G401.6 (cell line): ENCODE data around the gene CD300A.

Source experiments
- FAIRE-seq: peaks from 2 replicates; lab custom pipeline; 2012; peaks lifted over from hg19 to GRCh38; lab: Jason Lieb, UNC

The CD300A gene

GRCh38 chr17:74522381-74523105 lies 56.1 kb downstream of the CD300A start:
- FAIRE-seq: no peak

GRCh38 chr17:74523308-74523707 lies 56.9 kb downstream of the CD300A start:
- no peak for FAIRE-seq

- FAIRE-seq: no peak
Measured at GRCh38 chr17:74524653-74525464, 58.4 kb downstream of the CD300A start.

GRCh38 chr17:74525465-74525725 lies 59.0 kb downstream of the CD300A start:
- FAIRE-seq: no peak

DNA sequence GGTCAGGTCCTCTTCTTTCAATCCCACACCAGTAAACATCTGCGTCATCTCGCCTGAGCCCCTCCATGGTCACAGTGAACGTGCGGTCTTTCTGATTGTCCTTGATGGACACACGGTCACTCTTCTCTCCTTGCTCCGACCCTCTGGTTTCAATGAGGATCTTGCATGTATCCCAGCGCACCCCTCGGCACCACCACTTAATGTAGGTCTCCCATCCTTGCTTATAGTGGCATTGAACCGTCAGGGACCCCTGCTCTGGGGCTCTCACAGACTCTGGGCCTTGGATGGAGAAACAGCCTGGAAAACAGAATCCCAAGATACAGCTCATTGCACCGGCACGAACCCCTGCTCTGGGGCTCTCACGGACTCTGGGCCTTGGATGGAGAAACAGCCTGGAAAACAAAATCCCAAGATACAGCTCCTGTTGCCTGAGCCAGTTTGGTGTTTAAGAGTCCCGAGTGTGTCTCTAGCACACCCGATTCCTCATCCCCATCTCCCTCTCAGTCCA lies 59.4 kb downstream of the CD300A start:
- no peak for FAIRE-seq

DNA sequence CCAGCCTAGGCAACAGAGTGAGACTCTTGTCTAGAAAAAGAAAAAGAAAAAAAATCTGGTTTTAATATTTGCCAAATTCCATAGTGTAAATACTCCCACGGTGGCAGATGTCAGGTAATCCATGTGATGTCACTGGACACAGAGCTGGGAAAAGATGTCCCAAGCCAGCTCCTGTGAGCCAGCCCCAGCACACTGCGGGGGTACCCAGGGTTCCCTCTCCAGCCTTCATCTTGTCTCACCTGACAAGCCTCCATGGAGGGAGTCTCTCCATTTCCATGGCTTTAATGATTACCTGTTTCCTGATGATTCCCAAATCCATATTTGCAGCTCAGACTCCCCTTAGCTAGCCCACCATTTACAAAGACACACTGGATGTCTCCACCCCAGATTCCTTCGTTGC lies 60.2 kb downstream of the CD300A start:
- FAIRE-seq: no peak

DNA sequence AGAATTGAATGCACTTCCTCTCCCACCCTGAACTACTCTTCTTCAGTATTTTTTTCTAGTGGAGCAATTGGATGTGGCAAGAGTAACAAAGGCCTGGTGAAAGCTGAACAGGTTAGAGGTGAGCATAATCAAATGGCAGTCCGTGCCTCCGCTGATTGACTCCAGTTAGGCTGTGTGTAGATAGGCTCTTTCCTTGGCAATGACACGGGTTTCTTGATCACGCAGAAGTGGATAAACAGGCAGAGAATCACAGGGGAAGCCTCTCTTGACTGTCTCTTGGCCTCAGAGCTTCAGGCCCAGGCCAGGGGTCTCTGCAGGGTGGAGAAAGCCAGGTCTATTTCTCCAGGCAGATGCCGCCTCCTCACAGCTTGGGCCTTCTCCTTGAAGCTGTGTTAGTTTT lies 60.6 kb downstream of the CD300A start:
- no peak for FAIRE-seq

DNA sequence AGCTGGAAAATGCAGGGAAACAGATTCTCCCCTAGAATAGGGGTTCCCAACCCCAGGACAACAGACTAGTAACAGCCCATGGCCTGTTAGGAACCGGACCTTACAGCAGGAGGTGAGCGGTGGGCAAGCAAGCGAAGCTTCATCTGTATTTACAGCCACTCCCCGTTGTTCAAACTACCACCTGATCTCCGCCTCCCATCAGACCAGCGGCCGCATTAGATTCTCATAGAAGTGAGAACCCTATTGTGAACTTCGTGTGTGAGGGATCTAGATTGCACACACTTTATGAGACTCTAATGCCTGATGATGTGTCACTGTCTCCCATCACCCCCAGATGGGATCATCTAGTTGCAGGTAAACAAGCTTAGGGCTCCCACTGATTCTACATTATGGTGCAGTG lies 61.3 kb downstream of the CD300A start:
- FAIRE-seq: no peak

- no peak for FAIRE-seq
Measured at GRCh38 chr17:74528491-74529199, 62.2 kb downstream of the CD300A start.

DNA sequence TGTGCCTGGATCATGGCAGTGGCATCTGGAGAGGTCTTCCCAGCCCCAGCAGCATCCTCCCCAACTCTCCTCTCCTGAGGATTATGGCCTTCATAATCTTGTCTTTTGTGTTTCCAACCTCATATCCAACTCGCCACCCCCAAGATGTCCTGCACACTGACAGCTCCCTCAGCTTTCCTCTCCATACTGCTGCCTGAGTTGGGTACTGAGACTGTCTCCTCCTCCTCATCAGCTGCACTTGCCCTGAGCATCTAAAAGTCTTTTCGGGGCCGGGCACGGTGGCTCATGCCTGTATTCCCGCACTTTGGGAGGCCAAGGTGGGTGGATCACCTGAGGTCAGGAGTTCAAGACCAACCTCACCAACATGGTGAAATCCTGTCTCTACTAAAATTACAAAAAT lies 62.8 kb downstream of the CD300A start:
- no peak for FAIRE-seq

GRCh38 chr17:74530831-74531150 lies 64.4 kb downstream of the CD300A start:
- no peak for FAIRE-seq

- no peak for FAIRE-seq
Measured at GRCh38 chr17:74531231-74531761, 64.9 kb downstream of the CD300A start, which contains the start of gene CD300LB. Gene CD300LB (minus strand): TSS chr17:74531475. CDS start chr17:74531350, 125 bp downstream.

DNA sequence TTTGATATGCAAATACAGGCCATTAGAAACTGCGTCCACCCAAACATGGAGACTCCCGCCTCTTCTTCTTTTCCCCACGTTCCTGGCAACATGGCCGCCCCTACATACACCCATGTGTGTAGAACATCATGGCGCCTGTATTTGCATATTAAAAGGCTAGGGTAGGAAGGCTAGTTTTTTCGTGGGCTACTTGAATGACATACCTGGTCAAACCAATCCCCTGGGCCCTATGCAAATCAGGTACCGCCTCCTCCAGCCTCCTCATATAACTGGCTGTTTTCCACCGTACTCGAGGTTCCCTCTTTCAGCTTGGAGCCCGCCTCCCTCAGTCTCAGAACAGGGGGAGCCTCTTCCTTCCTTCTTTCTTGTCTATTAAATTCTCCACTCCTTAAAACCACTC lies 65.7 kb downstream of the CD300A start:
- FAIRE-seq: no peak
